Activated T-helper 17 cell treated with anti-CD3 and anti-CD28 coated beads, Interleukin-2, amount 50 U/mL, for 72 hours (primary cell): ENCODE results near the gene HLCS. TPM values are rescaled to one million over a fixed set of nuclear protein-coding genes. Genes with fewer than 3 reads are reported as not detected.

Source experiments
- ATAC-seq: fragments of 150-1000 bp; cut with Tn5 transposase; replicated peaks from 2 replicates; pipeline ENCODE4 v1.10.0; 2021; ENCODE audit warnings: mild to moderate bottlenecking, moderate library complexity
- H3K27ac Mint-ChIP-seq: one replicate; pipeline ENCODE4 v1.8.0; 2022; ENCODE audit warnings: mixed read lengths
- H3K27me3 Mint-ChIP-seq: one replicate; pipeline ENCODE4 v1.8.0; 2022; ENCODE audit warnings: mixed read lengths
- H3K36me3 Mint-ChIP-seq: one replicate; pipeline ENCODE4 v1.8.0; 2022; ENCODE audit warnings: low read depth, mild to moderate bottlenecking, mixed read lengths
- H3K4me1 Mint-ChIP-seq: one replicate; pipeline ENCODE4 v1.8.0; 2022; ENCODE audit warnings: mixed read lengths
- H3K4me3 Mint-ChIP-seq: one replicate; pipeline ENCODE4 v1.8.0; 2022; ENCODE audit warnings: mild to moderate bottlenecking, mixed read lengths
- H3K9me3 Mint-ChIP-seq: one replicate; pipeline ENCODE4 v1.8.0; 2022; ENCODE audit warnings: mixed read lengths
- total RNA-seq, 2 donors: library from RNA; stranded (reverse); gene quantifications; one replicate each; pipeline ENCODE4 v1.2.3, GENCODE V29; 2022

The HLCS gene
- total RNA-seq, 2 donors from 2014 or later, result 14.5 to 17.8 TPM

- peaks cover 15% of the 10 kb centered on the region for H3K36me3 Mint-ChIP-seq
- peak overlapping the region; percentile 91 for H3K27ac Mint-ChIP-seq
- peaks cover 8% of the 10 kb centered on the region for H3K9me3 Mint-ChIP-seq
- H3K4me1 Mint-ChIP-seq, result peaks cover 38% of the 10 kb centered on the region
- peak; percentile 92 for ATAC-seq
- H3K27me3 Mint-ChIP-seq, result no peaks in the 10 kb centered on the region
- H3K4me3 Mint-ChIP-seq, result peak overlapping the region; percentile 57
Measured at GRCh38 chr21:36902793-36903192, 63.7 kb downstream of the HLCS start.

DNA sequence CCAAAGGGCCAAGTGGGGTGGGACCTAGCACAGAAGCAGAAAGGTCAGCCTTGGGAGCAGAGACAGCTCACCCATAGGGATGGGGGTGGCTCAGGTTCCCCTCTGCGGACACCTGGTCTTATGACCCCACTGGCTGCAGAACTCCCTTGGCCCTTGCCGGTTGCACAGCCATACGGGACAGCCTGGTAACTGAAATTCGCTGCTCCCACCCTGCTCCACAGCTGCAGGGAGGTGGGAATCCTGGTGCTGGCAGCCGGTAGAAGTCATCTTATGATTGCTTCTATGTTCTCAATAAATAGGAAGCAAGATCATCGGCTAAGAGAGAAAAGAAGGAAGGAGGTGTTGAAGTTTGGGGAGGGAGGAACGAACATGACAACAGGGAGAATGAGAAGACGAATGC is 64.1 kb downstream of the HLCS start:
- H3K27me3 Mint-ChIP-seq, result no peaks in the 10 kb centered on the region
- H3K36me3 Mint-ChIP-seq, result peaks cover 17% of the 10 kb centered on the region
- ATAC-seq, result no peak
- peaks cover 8% of the 10 kb centered on the region for H3K9me3 Mint-ChIP-seq
- peak overlapping the region; percentile 91 for H3K27ac Mint-ChIP-seq
- peaks cover 38% of the 10 kb centered on the region for H3K4me1 Mint-ChIP-seq
- peak overlapping the region; percentile 57 for H3K4me3 Mint-ChIP-seq

- Mint-ChIP-seq H3K4me1 (peaks cover 38% of the 10 kb centered on the region), H3K27ac (peak overlapping the region; percentile 91), H3K27me3 (no peaks in the 10 kb centered on the region), H3K9me3 (peaks cover 8% of the 10 kb centered on the region), H3K4me3 (peak overlapping the region; percentile 57), H3K36me3 (peaks cover 25% of the 10 kb centered on the region)
- ATAC-seq, result no peak
Measured at GRCh38 chr21:36901575-36901974, 64.9 kb downstream of the HLCS start.

DNA sequence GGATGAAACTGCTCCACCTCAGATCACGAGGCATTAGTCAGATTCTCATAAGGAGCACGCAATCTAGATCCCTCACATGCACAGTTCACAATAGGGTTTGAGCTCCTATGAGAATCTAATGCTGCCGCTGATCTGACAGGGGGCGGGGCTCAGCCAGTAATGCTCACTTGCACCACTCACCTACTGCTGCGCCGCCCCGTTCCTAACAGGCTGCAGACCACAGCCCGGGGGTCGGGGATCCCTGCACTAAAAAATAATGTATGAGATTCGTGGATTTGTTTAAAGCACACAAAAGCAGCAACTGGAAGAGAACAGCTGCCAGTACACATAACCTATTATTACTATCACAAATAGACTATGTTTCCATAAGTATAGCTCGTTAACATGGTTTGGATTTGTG is 72.9 kb downstream of the HLCS start:
- no peak overlapping the region for H3K27ac Mint-ChIP-seq
- H3K4me1 Mint-ChIP-seq, result no peaks in the 10 kb centered on the region
- H3K27me3 Mint-ChIP-seq, result no peaks in the 10 kb centered on the region
- peaks cover 49% of the 10 kb centered on the region for H3K36me3 Mint-ChIP-seq
- no peaks in the 10 kb centered on the region for H3K9me3 Mint-ChIP-seq
- no peak for ATAC-seq
- no peak overlapping the region for H3K4me3 Mint-ChIP-seq

DNA sequence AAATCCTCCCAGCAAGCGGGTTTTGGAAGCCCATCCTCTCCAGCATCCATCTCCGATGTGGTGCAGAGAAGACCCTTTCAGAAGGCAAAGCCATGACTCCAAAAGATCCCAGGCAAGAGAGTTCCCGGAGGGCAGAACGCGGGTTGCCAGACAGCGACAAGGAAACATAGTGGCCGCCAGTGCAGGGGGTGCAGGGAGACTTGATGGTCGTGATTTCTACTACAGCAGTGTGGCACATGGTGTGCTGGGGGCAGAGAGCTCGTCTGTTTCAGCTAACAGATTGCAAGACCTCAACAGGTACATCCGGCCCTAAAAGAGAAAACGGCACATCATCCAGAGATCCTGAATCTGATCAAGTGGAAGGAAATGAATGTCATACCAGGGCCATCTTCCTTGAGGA is 74.3 kb downstream of the HLCS start:
- ATAC-seq, result no peak
- Mint-ChIP-seq H3K27me3 (no peaks in the 10 kb centered on the region), H3K9me3 (no peaks in the 10 kb centered on the region), H3K4me3 (no peak overlapping the region), H3K36me3 (peaks cover 46% of the 10 kb centered on the region), H3K4me1 (no peaks in the 10 kb centered on the region), H3K27ac (peak overlapping the region; percentile 5)

DNA sequence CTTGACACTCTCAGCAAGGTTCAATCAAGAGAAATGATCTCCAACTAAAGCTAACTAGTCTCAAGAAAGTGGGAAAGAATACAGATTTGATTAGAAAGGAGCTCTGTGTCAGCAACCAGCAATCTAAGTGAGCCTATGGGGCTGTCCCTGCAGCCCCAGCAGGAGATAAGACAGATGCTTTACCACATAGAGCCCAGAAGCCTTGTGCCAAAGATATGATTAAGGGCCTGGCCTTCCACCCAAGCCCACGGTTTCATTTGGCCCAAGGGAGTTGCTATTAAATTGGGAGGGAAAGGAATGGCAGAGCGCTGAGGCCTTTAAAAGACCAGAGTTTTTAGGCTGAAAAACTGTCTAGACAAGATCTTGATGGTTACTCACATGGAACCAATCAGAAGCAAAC is 74.8 kb downstream of the HLCS start:
- no peak overlapping the region for H3K4me3 Mint-ChIP-seq
- H3K27me3 Mint-ChIP-seq, result no peaks in the 10 kb centered on the region
- no peaks in the 10 kb centered on the region for H3K9me3 Mint-ChIP-seq
- H3K36me3 Mint-ChIP-seq, result peaks cover 45% of the 10 kb centered on the region
- peak overlapping the region; percentile 5 for H3K27ac Mint-ChIP-seq
- ATAC-seq, result peak; percentile 55
- H3K4me1 Mint-ChIP-seq, result no peaks in the 10 kb centered on the region

- Mint-ChIP-seq H3K4me3 (no peak overlapping the region), H3K9me3 (no peaks in the 10 kb centered on the region), H3K27ac (no peak overlapping the region), H3K27me3 (no peaks in the 10 kb centered on the region), H3K4me1 (no peaks in the 10 kb centered on the region), H3K36me3 (peaks cover 44% of the 10 kb centered on the region)
- no peak for ATAC-seq
Measured at GRCh38 chr21:36891121-36891520, 75.3 kb downstream of the HLCS start.

DNA sequence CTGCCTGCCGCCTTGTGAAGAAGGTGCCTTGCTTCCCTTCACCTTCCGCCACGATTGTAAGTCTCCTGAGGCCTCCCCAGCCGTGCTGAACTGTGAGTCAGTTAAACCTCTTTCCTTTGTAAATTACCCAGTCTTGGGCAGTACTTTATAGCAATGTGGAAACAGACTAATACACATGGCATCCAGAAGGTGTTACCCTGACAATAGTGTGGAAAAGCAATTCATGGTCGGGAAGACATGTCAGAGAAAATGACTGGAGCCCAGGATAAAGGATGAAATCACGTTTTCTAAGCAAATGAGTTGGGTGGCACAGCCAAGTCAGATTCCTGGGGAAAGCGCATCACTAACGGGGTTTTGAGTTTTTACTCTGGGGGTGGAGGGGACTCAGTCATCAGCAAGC is 76.4 kb downstream of the HLCS start:
- H3K27ac Mint-ChIP-seq, result no peak overlapping the region
- H3K4me3 Mint-ChIP-seq, result no peak overlapping the region
- no peaks in the 10 kb centered on the region for H3K4me1 Mint-ChIP-seq
- no peak for ATAC-seq
- H3K36me3 Mint-ChIP-seq, result peaks cover 42% of the 10 kb centered on the region
- H3K27me3 Mint-ChIP-seq, result no peaks in the 10 kb centered on the region
- H3K9me3 Mint-ChIP-seq, result no peaks in the 10 kb centered on the region

- ATAC-seq, result no peak
- Mint-ChIP-seq H3K27ac (no peak overlapping the region), H3K36me3 (peaks cover 45% of the 10 kb centered on the region), H3K4me1 (no peaks in the 10 kb centered on the region), H3K27me3 (no peaks in the 10 kb centered on the region), H3K9me3 (no peaks in the 10 kb centered on the region), H3K4me3 (no peak overlapping the region)
Measured at GRCh38 chr21:36889401-36889800, 77.1 kb downstream of the HLCS start.

- no peak for ATAC-seq
- H3K9me3 Mint-ChIP-seq, result no peaks in the 10 kb centered on the region
- no peak overlapping the region for H3K27ac Mint-ChIP-seq
- H3K27me3 Mint-ChIP-seq, result no peaks in the 10 kb centered on the region
- no peaks in the 10 kb centered on the region for H3K4me1 Mint-ChIP-seq
- H3K36me3 Mint-ChIP-seq, result peaks cover 44% of the 10 kb centered on the region
- H3K4me3 Mint-ChIP-seq, result no peak overlapping the region
Measured at GRCh38 chr21:36888466-36888865, 78.0 kb downstream of the HLCS start.

DNA sequence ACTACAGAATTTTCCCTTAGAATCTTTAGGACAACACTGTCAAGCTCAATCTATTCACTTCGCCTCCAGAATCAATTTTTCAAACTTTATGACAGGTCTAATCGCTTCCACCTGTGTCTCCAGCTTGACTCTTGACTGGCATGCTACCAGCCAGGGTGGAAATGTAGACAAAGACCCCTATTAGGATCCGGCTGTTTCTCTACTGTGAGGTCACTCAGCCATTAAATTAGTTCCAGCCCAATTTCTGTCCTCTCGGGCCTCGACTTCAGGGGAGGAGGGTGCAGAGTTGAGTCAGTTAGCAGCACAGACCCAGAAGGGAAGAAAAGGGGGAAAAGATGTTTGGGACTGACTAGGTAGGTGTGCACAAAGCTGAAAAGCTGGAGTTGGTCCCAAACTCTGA is 78.5 kb downstream of the HLCS start:
- ATAC-seq, result no peak
- peaks cover 49% of the 10 kb centered on the region for H3K36me3 Mint-ChIP-seq

DNA sequence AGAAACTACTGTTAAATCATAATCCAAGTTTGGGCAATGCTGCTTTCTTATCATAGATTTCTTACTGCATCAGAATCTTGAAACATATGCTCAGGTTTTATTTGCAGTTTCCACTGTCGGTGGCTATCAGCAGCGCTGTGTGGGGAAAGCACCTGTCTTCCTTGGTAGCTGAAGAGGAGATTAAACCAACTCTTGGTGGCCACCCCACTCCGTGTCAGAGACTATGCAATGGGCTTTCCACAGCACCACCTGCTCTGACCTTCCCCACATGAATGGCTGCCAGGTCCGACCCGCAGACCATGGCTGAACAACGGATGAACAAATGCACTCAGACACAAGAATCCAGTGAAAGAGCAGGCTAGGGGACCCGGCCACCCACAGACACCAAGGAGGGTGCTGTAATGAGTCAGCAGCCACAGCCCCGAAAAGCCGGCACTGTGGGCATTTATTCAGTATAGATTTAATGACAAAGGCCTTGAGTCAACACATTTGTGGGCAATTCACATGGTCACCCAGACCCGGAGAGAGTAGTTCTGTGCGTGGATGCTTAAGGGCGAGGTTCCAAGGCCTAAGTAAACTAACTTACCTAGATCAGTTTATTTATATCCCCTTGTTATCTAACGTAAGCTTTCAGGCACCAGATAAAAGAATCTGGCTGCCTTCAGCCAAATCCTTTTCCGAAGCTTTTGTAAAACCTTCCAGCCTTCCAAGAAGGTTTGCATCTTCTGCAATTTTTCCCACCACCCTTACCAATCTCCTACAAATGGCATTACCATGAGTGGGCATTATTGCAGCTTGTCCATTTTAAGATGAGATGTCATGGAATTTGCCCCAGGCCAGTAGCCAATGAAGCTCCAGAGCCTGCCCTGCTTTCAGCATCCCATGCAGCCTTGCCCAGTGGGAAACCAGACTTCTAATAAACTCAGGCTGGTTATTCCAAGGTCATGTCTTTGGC is 82.7 kb downstream of the HLCS start:
- Mint-ChIP-seq H3K27ac (no peak overlapping the region), H3K4me1 (peaks cover 5% of the 10 kb centered on the region), H3K27me3 (no peaks in the 10 kb centered on the region), H3K9me3 (peaks cover 9% of the 10 kb centered on the region), H3K36me3 (peaks cover 50% of the 10 kb centered on the region), H3K4me3 (no peak overlapping the region)
- peak; percentile 56 for ATAC-seq

More for the DNA sequence above, 78.5 kb downstream of the HLCS start:
- no peaks in the 10 kb centered on the region for H3K27me3 Mint-ChIP-seq
- peaks cover 2% of the 10 kb centered on the region for H3K9me3 Mint-ChIP-seq
- H3K4me1 Mint-ChIP-seq, result no peaks in the 10 kb centered on the region
- no peak overlapping the region for H3K4me3 Mint-ChIP-seq
- H3K27ac Mint-ChIP-seq, result no peak overlapping the region

- ATAC-seq, result no peak
- peaks cover 5% of the 10 kb centered on the region for H3K4me1 Mint-ChIP-seq
Measured at GRCh38 chr21:36882776-36883175, 83.7 kb downstream of the HLCS start.

GRCh38 chr21:36881228-36881627 is 85.2 kb downstream of the HLCS start:
- Mint-ChIP-seq H3K4me3 (no peak overlapping the region), H3K27ac (no peak overlapping the region), H3K36me3 (peaks cover 47% of the 10 kb centered on the region), H3K9me3 (peaks cover 9% of the 10 kb centered on the region), H3K27me3 (no peaks in the 10 kb centered on the region), H3K4me1 (peaks cover 5% of the 10 kb centered on the region)
- ATAC-seq, result no peak

More at GRCh38 chr21:36882776-36883175, 83.7 kb downstream of the HLCS start:
- H3K4me3 Mint-ChIP-seq, result no peak overlapping the region
- peaks cover 9% of the 10 kb centered on the region for H3K9me3 Mint-ChIP-seq
- H3K36me3 Mint-ChIP-seq, result peaks cover 54% of the 10 kb centered on the region
- H3K27me3 Mint-ChIP-seq, result no peaks in the 10 kb centered on the region
- H3K27ac Mint-ChIP-seq, result no peak overlapping the region

DNA sequence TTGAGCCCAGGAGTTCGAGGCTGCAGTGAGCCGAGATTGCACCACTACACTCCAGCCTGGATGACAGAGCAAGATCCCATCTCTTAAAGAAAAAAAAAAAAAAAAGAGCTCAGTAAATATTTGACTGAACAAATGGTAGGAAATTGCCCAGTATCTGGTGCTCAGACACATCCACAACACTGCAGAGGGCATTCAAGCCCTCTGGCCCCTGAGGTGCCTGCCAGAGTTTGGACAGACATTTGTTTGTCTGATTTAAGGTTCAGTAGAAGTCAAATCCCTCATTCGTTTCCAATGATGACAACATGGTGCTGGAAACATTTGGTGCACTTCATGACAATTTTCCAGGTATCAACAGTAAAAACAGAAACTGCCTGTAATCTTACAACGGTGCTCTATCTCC is 86.6 kb downstream of the HLCS start:
- H3K4me3 Mint-ChIP-seq, result no peak overlapping the region
- peak overlapping the region; percentile 27 for H3K27ac Mint-ChIP-seq
- peaks cover 5% of the 10 kb centered on the region for H3K4me1 Mint-ChIP-seq
- H3K27me3 Mint-ChIP-seq, result no peaks in the 10 kb centered on the region
- H3K9me3 Mint-ChIP-seq, result peaks cover 9% of the 10 kb centered on the region
- peaks cover 37% of the 10 kb centered on the region for H3K36me3 Mint-ChIP-seq
- no peak for ATAC-seq
